Fibroblast of skin of left quadriceps (primary cell): ENCODE data around the gene EPHX1.

Experiments
- DNase-seq, 2 experiments: peaks; one replicate each; pipeline ENCODE4 v3.0.0-alpha.2; 2013; ENCODE audit warnings: low read depth in 2 of 2

EPHX1 gene

DNA sequence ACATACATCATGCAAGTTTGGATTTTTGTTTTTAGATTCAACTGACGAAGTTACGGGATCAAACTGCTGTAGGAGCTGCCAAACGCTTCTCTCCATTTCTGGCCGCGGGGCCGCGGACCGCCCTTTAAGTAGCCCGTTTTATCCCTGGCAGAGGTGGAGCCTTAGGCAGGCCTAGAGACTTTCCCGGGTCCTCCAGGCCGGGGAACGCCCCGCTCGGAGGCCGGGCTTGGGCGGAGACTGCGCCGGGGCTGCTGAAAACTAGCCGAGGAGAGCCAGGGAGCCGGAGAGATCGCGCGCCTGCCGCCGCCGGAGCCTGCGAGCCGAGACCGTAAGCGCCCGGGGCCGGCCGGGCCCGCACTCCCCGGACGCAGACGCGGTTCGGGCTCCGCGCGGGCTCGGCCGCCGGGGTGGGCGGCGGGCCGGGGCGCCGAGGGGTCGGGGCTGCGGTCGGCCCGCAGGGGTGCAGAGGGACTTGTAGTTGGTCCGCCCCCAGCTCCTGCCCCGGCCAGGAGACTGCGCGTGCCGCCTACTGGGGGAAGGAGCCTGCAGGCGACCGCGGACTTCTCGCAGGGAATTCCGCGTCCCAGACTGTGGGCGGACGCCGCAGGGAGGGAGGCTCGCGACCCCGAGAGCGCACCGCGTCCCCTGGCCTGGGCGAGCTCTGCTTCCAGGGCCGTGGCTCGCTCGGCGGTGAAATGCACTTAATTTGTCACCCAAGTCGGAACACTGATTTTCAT is at the start of gene EPHX1:
Gene EPHX1 (plus strand): TSS at position 283 of the 737 bp plus-strand sequence. CDS start 18,606 bp downstream, outside the sequence.
- DNase-seq, result peak; percentile 68 to 69

GRCh38 chr1:225760531-225760930 is 49.4 kb upstream of the EPHX1 start:
- no peak for DNase-seq

- DNase-seq, result peak in 1 of 2 experiments; percentile 53
Observed at GRCh38 chr1:225761395-225761794, 48.5 kb upstream of the EPHX1 start.

GRCh38 chr1:225762002-225762441 is 47.9 kb upstream of the EPHX1 start:
- DNase-seq, result no peak

DNA sequence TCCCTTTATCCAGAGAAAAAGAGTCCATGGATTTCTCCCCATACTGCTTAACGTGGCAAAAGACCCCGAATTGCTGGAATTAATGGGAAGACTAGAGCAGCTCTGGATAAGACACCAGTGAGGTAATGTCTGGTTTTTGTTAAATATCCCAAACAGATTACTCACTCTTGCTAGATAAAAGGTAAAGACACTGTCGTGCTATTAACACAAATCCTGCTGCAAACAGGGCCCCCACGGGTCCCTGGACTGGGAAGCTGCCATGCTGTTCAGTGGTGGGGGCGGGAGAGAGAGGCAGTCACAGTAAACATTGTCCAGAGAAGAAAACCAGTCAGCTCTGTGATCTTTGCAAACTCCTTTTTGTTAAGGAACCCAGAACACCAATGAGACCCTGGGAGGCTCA is 47.5 kb upstream of the EPHX1 start:
- DNase-seq, result no peak

- DNase-seq, result no peak
Observed at GRCh38 chr1:225763716-225764548, 46.0 kb upstream of the EPHX1 start.

GRCh38 chr1:225765982-225766674 is 43.8 kb upstream of the EPHX1 start:
- no peak for DNase-seq

DNA sequence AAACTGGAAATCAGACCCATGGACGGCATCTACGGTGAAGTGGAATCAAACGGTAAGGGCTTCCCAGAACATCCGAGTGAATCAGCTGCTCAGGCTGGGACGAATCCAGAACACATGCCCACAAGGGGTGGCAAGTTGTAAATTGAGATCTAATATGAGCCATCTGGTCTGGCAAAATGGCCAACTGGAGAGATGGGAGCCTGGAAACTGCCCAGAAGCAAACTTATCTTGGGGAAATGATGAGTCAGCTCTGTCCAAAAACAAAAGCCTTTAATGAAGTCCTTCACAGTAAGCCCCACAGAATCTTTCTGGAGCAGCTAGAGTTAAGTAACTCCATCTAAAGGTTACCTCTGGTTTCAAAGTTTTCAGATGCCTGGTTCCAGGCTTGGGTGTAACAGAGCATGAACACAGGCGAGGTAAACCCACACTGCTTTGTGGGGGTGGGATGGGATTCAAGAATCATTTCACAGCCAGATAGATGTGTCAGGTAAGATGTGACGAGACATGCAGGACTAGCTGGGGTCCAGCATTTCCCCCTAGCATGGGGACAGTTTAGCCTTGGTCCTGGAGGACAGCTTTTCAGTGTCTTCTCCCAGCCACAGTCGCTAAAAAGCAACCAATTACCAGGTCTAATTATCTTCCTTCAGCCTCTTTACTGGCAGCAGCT is 42.8 kb upstream of the EPHX1 start:
- peak; percentile 89 to 90 for DNase-seq

GRCh38 chr1:225767634-225768540 is 42.0 kb upstream of the EPHX1 start:
- DNase-seq, result no peak

GRCh38 chr1:225768662-225769426 is 41.1 kb upstream of the EPHX1 start:
- no peak for DNase-seq

GRCh38 chr1:225769687-225770086 is 40.2 kb upstream of the EPHX1 start:
- no peak for DNase-seq

DNA sequence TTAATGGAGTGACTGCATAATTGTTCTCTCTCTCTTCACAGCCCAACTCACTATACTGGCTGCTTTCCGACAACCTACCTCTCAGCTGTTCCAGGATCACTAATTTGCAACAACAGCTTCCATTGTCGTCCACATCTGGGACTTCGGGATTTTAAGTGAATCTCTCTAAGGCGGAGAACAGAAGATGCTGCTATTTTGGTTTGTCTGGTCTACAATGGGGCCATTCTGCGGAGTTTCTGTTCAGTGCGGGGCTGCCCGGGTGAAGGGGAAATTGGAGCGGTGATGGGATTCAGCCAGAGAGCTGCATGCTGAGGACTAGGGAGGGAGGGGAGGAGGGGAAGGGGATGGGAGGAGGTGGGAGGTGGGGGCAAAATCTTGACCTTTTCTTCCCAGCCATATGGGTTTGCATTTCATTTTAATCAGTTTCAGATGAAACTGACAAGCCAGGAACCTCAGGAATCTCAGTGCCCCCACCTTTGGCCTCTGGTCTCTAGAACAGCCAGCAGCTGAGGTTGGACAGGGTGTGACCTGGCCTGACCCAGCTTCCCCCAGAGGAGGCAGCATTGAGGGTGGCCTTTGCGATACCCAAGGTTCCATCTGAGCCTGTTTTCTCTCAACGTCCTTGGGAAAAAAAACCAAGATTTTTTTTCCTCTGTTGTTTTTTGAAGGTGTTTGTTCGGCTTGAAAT is 39.2 kb upstream of the EPHX1 start:
- no peak for DNase-seq

DNA sequence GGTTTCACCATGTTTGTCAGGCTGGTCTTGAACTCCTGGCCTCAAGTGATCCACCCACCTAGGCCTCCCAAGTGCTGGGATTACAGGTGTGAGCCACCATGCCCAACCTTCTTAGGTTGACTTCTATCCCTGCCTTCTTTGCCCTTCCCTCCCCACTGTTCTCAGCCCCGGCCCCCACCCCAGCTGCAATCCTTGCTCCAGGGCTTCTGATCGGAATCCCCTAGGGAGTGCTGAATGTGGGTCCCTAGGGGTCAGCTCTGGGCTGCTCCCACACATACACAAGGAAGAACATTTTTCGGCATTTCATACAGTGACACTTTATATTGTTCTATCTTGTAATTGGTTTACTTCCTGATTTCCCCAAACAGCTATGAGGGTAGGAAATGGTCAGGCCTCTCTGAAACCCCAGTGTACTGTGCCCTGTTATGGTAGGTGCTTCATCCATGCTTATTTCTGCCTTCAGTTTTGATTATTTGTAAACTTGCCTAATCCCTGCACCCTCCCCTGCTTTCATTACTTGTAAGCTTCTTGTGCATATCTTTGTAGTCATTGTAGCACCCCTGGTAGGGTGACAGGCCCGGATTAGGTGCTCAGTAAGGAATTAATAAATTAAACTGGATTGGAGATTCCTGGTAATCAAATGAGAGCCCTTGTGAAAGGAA is 38.1 kb upstream of the EPHX1 start:
- no peak for DNase-seq

DNA sequence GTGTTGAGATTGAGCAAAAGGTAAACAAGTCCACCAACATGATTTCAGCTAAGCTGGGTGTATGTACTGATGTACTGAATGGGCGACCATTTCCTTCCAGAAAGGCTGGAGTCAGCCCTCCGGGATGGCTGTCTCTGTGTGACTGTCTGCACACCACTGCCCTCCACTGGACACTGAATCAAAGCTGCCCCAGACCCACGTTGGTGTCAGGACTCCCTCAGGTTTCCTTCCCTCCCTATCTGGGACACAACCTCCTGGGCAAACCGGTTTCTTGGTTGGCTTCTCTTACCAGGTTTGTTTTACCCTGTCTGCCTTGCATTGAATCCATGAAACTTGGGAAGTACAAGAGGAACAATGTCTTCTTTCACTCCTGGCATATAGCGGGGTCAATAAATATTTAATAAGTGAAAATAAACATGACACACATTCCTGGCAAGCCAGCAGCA is 37.6 kb upstream of the EPHX1 start:
- peak; percentile 67 to 72 for DNase-seq

- no peak for DNase-seq
Observed at GRCh38 chr1:225772848-225773247, 37.1 kb upstream of the EPHX1 start.

GRCh38 chr1:225774281-225775147 is 35.4 kb upstream of the EPHX1 start:
- no peak for DNase-seq

DNA sequence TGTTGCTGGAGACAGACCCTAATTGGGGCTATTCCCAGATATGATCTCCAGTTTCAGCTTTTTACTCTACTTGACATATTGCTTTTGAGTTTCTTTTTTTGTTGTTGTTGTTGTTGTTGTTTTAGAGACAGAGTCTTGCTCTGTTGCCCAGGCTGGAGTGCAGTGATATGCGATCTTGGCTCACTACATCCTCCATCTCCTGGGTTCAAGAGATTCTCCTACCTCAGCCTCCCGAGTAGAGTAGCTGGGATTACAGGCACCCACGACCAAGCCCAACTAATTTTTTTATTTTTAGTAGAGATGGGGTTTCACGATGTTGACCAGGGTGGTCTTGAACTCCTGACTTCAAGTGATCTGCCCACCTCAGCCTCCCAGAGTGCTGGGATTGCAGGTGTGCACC is 33.6 kb upstream of the EPHX1 start:
- no peak for DNase-seq
